Cortex of kidney (tissue), 1 donor: ENCODE measurements around the gene POC1A.

ENCODE experiments used
- DNase-seq: peaks from one replicate; lab custom pipeline; 2025; lab: John Stamatoyannopoulos, UW

The POC1A gene

GRCh38 chr3:52026041-52026440 is 128.2 kb downstream of the POC1A start:
- no peak for DNase-seq

- no peak for DNase-seq
These were observed 128.8 kb downstream of the POC1A start for GRCh38 chr3:52025453-52025852.
